Neuronal stem cell (in vitro differentiated cells): ENCODE measurements around the gene BLCAP.
A peak's percentile ranks its signal among the peaks of the same experiment; 100 is the strongest.

ENCODE experiments used
- DNase-seq: peaks from one replicate; pipeline ENCODE4 v3.0.0-alpha.2; 2013; ENCODE audit warnings: low spot score
- H2AFZ ChIP-seq: one replicate; pipeline ENCODE4 v1.6.1; 2013; ENCODE audit warnings: mild to moderate bottlenecking, low read length, inconsistent platforms
- H2AK5ac ChIP-seq: 2 replicates; pipeline ENCODE4 v1.6.1; 2013; ENCODE audit warnings: low read depth, mild to moderate bottlenecking, inconsistent platforms, low read length, moderate library complexity, mixed read lengths
- H2BK120ac ChIP-seq: 2 replicates; pipeline ENCODE4 v1.6.1; 2013; ENCODE audit warnings: low read depth, mild to moderate bottlenecking, inconsistent platforms, low read length, moderate library complexity, mixed read lengths
- H2BK12ac ChIP-seq: one replicate; pipeline ENCODE4 v1.6.1; 2013; ENCODE audit warnings: low read length, inconsistent platforms
- H2BK15ac ChIP-seq: 2 replicates; pipeline ENCODE4 v1.6.1; 2013; ENCODE audit warnings: mild to moderate bottlenecking, low read length, inconsistent platforms, mixed read lengths
- H2BK5ac ChIP-seq: one replicate; pipeline ENCODE4 v1.6.1; 2013; ENCODE audit warnings: inconsistent platforms, mild to moderate bottlenecking, low read length, moderate library complexity
- H3K14ac ChIP-seq: one replicate; pipeline ENCODE4 v1.6.1; 2013; ENCODE audit warnings: low read length, inconsistent platforms
- H3K18ac ChIP-seq: 2 replicates; pipeline ENCODE4 v1.6.1; 2013; ENCODE audit warnings: low read length, inconsistent platforms
- H3K23ac ChIP-seq: 2 replicates; pipeline ENCODE4 v1.6.1; 2013; ENCODE audit warnings: low read depth, mild to moderate bottlenecking, mixed read lengths, low read length, inconsistent platforms; ENCODE audit not compliant: poor library complexity
- H3K27ac ChIP-seq: replicated peaks from 3 replicates; pipeline ENCODE4 v1.5.1; 2013; ENCODE audit warnings: low read length, inconsistent platforms
- H3K27me3 ChIP-seq, 3 experiments: 2 replicates each; pipeline ENCODE4 v1.6.1; 2013; ENCODE audit warnings: low read length in 3 of 3, mild to moderate bottlenecking in 2 of 3, inconsistent platforms in 1 of 3, low read depth in 1 of 3, mixed read lengths in 1 of 3, moderate library complexity in 1 of 3; ENCODE audit not compliant: control insufficient read depth in 3 of 3, insufficient read depth in 3 of 3
- H3K36me3 ChIP-seq, 2 donors: replicated peaks in 1 of 2; 2 replicates each; pipeline ENCODE4 v1.6.1; 2013; ENCODE audit warnings: low read length in 2 of 2; ENCODE audit not compliant: control insufficient read depth in 2 of 2, insufficient read depth in 2 of 2
- H3K4ac ChIP-seq: 2 replicates; pipeline ENCODE4 v1.6.1; 2013; ENCODE audit warnings: inconsistent platforms, mild to moderate bottlenecking, low read length, moderate library complexity
- H3K4me1 ChIP-seq, 2 donors: 1 replicate in 1 of 2; 2 replicates in 1 of 2; pipeline ENCODE4 v1.6.1; 2013; ENCODE audit warnings: low read length in 2 of 2, low read depth in 1 of 2; ENCODE audit not compliant: control insufficient read depth in 2 of 2, insufficient read depth in 1 of 2
- H3K4me2 ChIP-seq: one replicate; pipeline ENCODE4 v1.6.1; 2013; ENCODE audit warnings: mild to moderate bottlenecking, low read length, inconsistent platforms; ENCODE audit not compliant: insufficient read depth, poor library complexity, severe bottlenecking
- H3K4me3 ChIP-seq, 2 donors: 2 replicates each; pipeline ENCODE4 v1.5.1; 2013; ENCODE audit warnings: low read length in 2 of 2, mild to moderate bottlenecking in 2 of 2, inconsistent platforms in 1 of 2, moderate library complexity in 1 of 2
- H3K79me1 ChIP-seq: one replicate; pipeline ENCODE4 v1.6.1; 2013; ENCODE audit warnings: low read depth, mild to moderate bottlenecking, inconsistent platforms, low read length, moderate library complexity
- H3K9ac ChIP-seq: one replicate; pipeline ENCODE4 v1.6.1; 2013; ENCODE audit warnings: mild to moderate bottlenecking, low read depth, low read length, inconsistent platforms; ENCODE audit not compliant: poor library complexity
- H3K9me3 ChIP-seq, 2 donors: replicated peaks in 1 of 2; 2 replicates each; pipeline versions ENCODE3 to v1.6.1; 2013; ENCODE audit warnings: low read length in 2 of 2, mild to moderate bottlenecking in 2 of 2, inconsistent platforms in 1 of 2, low read depth in 1 of 2, mixed read lengths in 1 of 2, moderate library complexity in 1 of 2; ENCODE audit not compliant: control insufficient read depth in 2 of 2, insufficient read depth in 1 of 2
- H4K8ac ChIP-seq: one replicate; pipeline ENCODE4 v1.6.1; 2013; ENCODE audit warnings: low read depth, mild to moderate bottlenecking, inconsistent platforms, low read length, moderate library complexity
- H4K91ac ChIP-seq: one replicate; pipeline ENCODE4 v1.6.1; 2013; ENCODE audit warnings: low read length, low read depth, mild to moderate bottlenecking, inconsistent platforms; ENCODE audit not compliant: poor library complexity
- WGBS, 2 donors: extraction: QIAGEN DNeasy Blood & Tissue Kit; methylation state at CpG; one replicate each; pipeline ENCODE4 v1.1.7; 2013; ENCODE audit warnings: missing lambda C conversion rate in 2 of 2, mixed read lengths in 1 of 2; ENCODE audit not compliant: insufficient read length in 2 of 2, insufficient replicate concordance in 1 of 2; ENCODE audit errors: extremely low coverage in 2 of 2; 5-methylcytosine and 5-hydroxymethylcytosine counted together

BLCAP gene

GRCh38 chr20:37544386-37544785 lies 16.7 kb upstream of the BLCAP start:
- Histone ChIP-seq H3K27ac (no peak overlapping the region), H3K4me1 (peaks cover 0 to 7% of the 10 kb centered on the region in 2 donors), H3K9me3 (no peaks in the 10 kb centered on the region), H3K4me3 (no peak overlapping the region), H2AK5ac (no peak overlapping the region), H4K91ac (no peak overlapping the region), H3K27me3 (peaks cover 0 to 3% (median 0%) of the 10 kb centered on the region in 3 experiments), H2BK5ac (no peak overlapping the region), H4K8ac (no peak overlapping the region), H3K79me1 (no peaks in the 10 kb centered on the region), H2BK12ac (no peak overlapping the region), H2BK120ac (no peak overlapping the region), H3K4me2 (no peak overlapping the region), H2AFZ (no peak overlapping the region), H3K4ac (no peak overlapping the region), H3K14ac (no peak overlapping the region), H2BK15ac (no peak overlapping the region), H3K23ac (no peak overlapping the region), H3K9ac (no peak overlapping the region), H3K36me3 (no peaks in the 10 kb centered on the region), H3K18ac (no peak overlapping the region)
- no CpG with 5 or more reads among the region's 3 CpGs for WGBS, 2 donors
- no peak for DNase-seq

- no peak overlapping the region for H3K9ac ChIP-seq
- H2AFZ ChIP-seq: no peak overlapping the region
- H3K36me3 ChIP-seq: no peaks in the 10 kb centered on the region
- H4K8ac ChIP-seq: no peak overlapping the region
- H3K79me1 ChIP-seq: no peaks in the 10 kb centered on the region
- WGBS, 2 donors: no CpG with 5 or more reads among the region's 3 CpGs
- H2BK15ac ChIP-seq: no peak overlapping the region
- H3K27me3 ChIP-seq: peaks cover 0 to 3% (median 0%) of the 10 kb centered on the region in 3 experiments
- no peak overlapping the region for H2BK12ac ChIP-seq
- no peak overlapping the region for H2AK5ac ChIP-seq
- H3K9me3 ChIP-seq: no peaks in the 10 kb centered on the region
- H3K4me3 ChIP-seq: no peak overlapping the region
- no peak overlapping the region for H3K23ac ChIP-seq
- DNase-seq: no peak
- no peak overlapping the region for H3K18ac ChIP-seq
- no peak overlapping the region for H3K27ac ChIP-seq
- peaks cover 0 to 7% of the 10 kb centered on the region in 2 donors for H3K4me1 ChIP-seq
- H3K4me2 ChIP-seq: no peak overlapping the region
- H3K14ac ChIP-seq: no peak overlapping the region
- H2BK120ac ChIP-seq: no peak overlapping the region
- H4K91ac ChIP-seq: no peak overlapping the region
- H3K4ac ChIP-seq: no peak overlapping the region
- no peak overlapping the region for H2BK5ac ChIP-seq
These were observed 16.2 kb upstream of the BLCAP start for GRCh38 chr20:37543828-37544227.

GRCh38 chr20:37542281-37542680 lies 14.6 kb upstream of the BLCAP start:
- no peak overlapping the region for H3K14ac ChIP-seq
- no peak overlapping the region for H2AK5ac ChIP-seq
- H3K4me3 ChIP-seq: no peak overlapping the region
- WGBS, 2 donors: no CpG with 5 or more reads among the region's 6 CpGs
- H2BK120ac ChIP-seq: no peak overlapping the region
- H3K9me3 ChIP-seq: no peaks in the 10 kb centered on the region
- H3K79me1 ChIP-seq: no peaks in the 10 kb centered on the region
- no peak overlapping the region for H2BK5ac ChIP-seq
- H3K18ac ChIP-seq: no peak overlapping the region
- H2BK15ac ChIP-seq: no peak overlapping the region
- H4K8ac ChIP-seq: no peak overlapping the region
- H3K4ac ChIP-seq: no peak overlapping the region
- no peak overlapping the region for H4K91ac ChIP-seq
- peaks cover 0 to 3% (median 0%) of the 10 kb centered on the region in 3 experiments for H3K27me3 ChIP-seq
- peak overlapping the region; percentile 81 for H2AFZ ChIP-seq
- H2BK12ac ChIP-seq: no peak overlapping the region
- H3K23ac ChIP-seq: no peak overlapping the region
- H3K9ac ChIP-seq: no peak overlapping the region
- H3K36me3 ChIP-seq: no peaks in the 10 kb centered on the region
- H3K27ac ChIP-seq: no peak overlapping the region
- no peak for DNase-seq
- no peak overlapping the region for H3K4me2 ChIP-seq
- peaks cover 0 to 7% of the 10 kb centered on the region in 2 donors for H3K4me1 ChIP-seq

GRCh38 chr20:37541326-37541725 lies 13.7 kb upstream of the BLCAP start:
- Histone ChIP-seq H3K27ac (no peak overlapping the region), H3K4me1 (peaks cover 0 to 7% of the 10 kb centered on the region in 2 donors), H3K14ac (no peak overlapping the region), H4K91ac (peak overlapping the region; percentile 48), H2BK12ac (no peak overlapping the region), H3K79me1 (no peaks in the 10 kb centered on the region), H2AK5ac (no peak overlapping the region), H3K9me3 (no peaks in the 10 kb centered on the region), H2BK120ac (no peak overlapping the region), H3K9ac (no peak overlapping the region), H2AFZ (no peak overlapping the region), H3K36me3 (no peaks in the 10 kb centered on the region), H3K4me3 (no peak overlapping the region), H3K23ac (no peak overlapping the region), H2BK5ac (no peak overlapping the region), H3K18ac (no peak overlapping the region), H2BK15ac (no peak overlapping the region), H3K27me3 (peaks cover 0 to 6% (median 0%) of the 10 kb centered on the region in 3 experiments), H3K4ac (no peak overlapping the region), H3K4me2 (no peak overlapping the region), H4K8ac (no peak overlapping the region)
- WGBS, 2 donors: no CpG with 5 or more reads among the region's 5 CpGs
- no peak for DNase-seq
